ENCODE data around the gene PLCH1. TPM values are rescaled to one million over a fixed set of nuclear protein-coding genes. Genes with fewer than 3 reads are reported as not detected.

PLCH1 gene
- total and polyA plus RNA-seq, 2 donors (not counting 1 experiment from before 2014, with no cell fraction given), result 0.27 TPM; not detected in 1

DNA sequence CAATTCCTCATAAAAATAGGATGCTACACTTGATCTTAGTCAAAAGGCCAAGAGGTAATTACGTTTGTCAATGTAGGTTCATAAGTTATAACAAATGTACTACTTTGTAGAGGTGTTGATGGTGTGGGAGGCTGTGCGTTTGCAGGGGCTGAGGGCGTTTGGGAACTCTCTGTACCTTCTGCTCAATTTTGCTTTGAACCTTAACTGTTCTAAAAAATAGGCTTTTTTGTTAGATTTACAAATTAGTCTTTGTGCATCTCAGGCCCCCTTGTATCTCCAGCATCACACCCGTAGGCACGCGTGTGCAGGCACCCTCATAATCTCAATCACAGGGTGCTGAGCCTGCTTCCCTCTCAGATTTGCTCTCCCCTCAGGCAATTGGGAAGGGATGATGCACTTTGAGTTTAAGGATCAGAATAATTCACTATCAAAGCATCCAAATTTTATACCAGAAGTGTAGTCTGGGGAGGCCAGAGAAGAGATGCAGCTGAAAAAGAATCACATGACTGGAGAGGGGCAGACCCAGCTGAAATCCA, 415.3 kb downstream of the PLCH1 start:
- ATAC-seq (ENCODE audit: low read depth) (no peak), DNase-seq (no peak)
- Histone ChIP-seq H3K9me3 (ENCODE audit: control extremely low read depth in 1 of 3, control insufficient read depth in 2 of 3, insufficient read depth in 1 of 3, low read length in 2 of 3) (no peaks in the 10 kb centered on the region), H2AFZ (ENCODE audit: insufficient read depth, low read depth, low read length, poor library complexity, severe bottlenecking) (no peak overlapping the region), H3K36me3 (replicated peaks in 1 of 2; ENCODE audit: control extremely low read depth in 1 of 2, control insufficient read depth in 1 of 2, extremely low read depth in 1 of 2, insufficient read depth in 2 of 2, low read length in 1 of 2) (no peaks in the 10 kb centered on the region), H3K27me3 (replicated peaks in 1 of 4; ENCODE audit: control extremely low read depth in 1 of 4, control insufficient read depth in 3 of 4, insufficient read depth in 4 of 4, low read length in 3 of 4) (no peaks in the 10 kb centered on the region), H3K4me3 (ENCODE audit: control extremely low read depth in 1 of 5, extremely low read depth in 1 of 5, insufficient read depth in 1 of 5, low read depth in 2 of 5, low read length in 4 of 5) (no peak overlapping the region), H4K20me1 (ENCODE audit: control insufficient read depth, insufficient read depth, low read length, poor library complexity, severe bottlenecking) (no peaks in the 10 kb centered on the region), H3K4me1 (ENCODE audit: control insufficient read depth in 2 of 2, insufficient read depth in 2 of 2, low read length in 2 of 2) (no peaks in the 10 kb centered on the region), H3K4me2 (replicated peaks; ENCODE audit: low read depth, low read length, poor library complexity, severe bottlenecking) (no peak overlapping the region), H3K79me2 (ENCODE audit: control insufficient read depth, insufficient read depth, low read length) (no peaks in the 10 kb centered on the region), H3K9ac (ENCODE audit: low read length) (no peak overlapping the region), H3K27ac (ENCODE audit: low read length in 2 of 2) (no peak overlapping the region)
- no peaks in the 10 kb centered on the region for H3K27me3 Mint-ChIP-seq
- POLR2A ChIA-PET, result no interaction called here
- no peaks in the 10 kb centered on the region for H3K9me3 Mint-ChIP-seq (ENCODE audit: insufficient read depth)
- CTCF ChIA-PET, result no interaction called here
- H3K27ac Mint-ChIP-seq, result no peak overlapping the region
- TF ChIP-seq EZH2 (IDR thresholded peaks at IDR 0.05; ENCODE audit: borderline replicate concordance, insufficient read depth, low read depth, low read length, poor library complexity, severe bottlenecking), result no peak
- TF ChIP-seq, protein P1, sequence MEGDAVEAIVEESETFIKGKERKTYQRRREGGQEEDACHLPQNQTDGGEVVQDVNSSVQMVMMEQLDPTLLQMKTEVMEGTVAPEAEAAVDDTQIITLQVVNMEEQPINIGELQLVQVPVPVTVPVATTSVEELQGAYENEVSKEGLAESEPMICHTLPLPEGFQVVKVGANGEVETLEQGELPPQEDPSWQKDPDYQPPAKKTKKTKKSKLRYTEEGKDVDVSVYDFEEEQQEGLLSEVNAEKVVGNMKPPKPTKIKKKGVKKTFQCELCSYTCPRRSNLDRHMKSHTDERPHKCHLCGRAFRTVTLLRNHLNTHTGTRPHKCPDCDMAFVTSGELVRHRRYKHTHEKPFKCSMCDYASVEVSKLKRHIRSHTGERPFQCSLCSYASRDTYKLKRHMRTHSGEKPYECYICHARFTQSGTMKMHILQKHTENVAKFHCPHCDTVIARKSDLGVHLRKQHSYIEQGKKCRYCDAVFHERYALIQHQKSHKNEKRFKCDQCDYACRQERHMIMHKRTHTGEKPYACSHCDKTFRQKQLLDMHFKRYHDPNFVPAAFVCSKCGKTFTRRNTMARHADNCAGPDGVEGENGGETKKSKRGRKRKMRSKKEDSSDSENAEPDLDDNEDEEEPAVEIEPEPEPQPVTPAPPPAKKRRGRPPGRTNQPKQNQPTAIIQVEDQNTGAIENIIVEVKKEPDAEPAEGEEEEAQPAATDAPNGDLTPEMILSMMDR (IDR thresholded peaks at IDR 0.05), result no peak
- WGBS (ENCODE audit: insufficient coverage), result no CpG with 5 or more reads among the region's 6 CpGs
- H3K4me3 Mint-ChIP-seq, result no peak overlapping the region
- H3K4me1 Mint-ChIP-seq, result no peaks in the 10 kb centered on the region
- intact Hi-C loops (cut with micrococcal nuclease), result no loop called here

DNA sequence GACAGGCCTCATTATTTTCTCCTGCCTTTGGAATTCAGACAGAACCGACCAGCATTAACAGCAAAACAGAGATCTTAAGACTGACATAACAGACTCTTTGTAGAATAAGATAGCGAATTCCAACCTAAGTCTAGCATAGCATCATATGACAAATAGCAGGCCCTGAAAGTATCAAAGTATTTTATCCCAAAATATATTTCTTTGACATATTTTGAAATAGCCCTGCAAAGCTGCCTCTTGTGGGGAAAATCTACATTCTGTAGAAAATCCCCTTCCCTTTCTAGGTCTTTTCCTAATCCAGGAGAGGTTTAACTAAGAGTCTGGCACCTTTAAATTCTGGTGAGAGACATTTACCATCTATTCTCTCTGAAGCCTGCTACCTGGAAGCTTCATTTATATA, 417.0 kb downstream of the PLCH1 start:
- Histone ChIP-seq H3K36me3 (replicated peaks in 1 of 2; ENCODE audit: control extremely low read depth in 1 of 2, control insufficient read depth in 1 of 2, extremely low read depth in 1 of 2, insufficient read depth in 2 of 2, low read length in 1 of 2) (no peaks in the 10 kb centered on the region), H3K27me3 (replicated peaks in 1 of 4; ENCODE audit: control extremely low read depth in 1 of 4, control insufficient read depth in 3 of 4, insufficient read depth in 4 of 4, low read length in 3 of 4) (no peaks in the 10 kb centered on the region), H3K79me2 (ENCODE audit: control insufficient read depth, insufficient read depth, low read length) (no peaks in the 10 kb centered on the region), H4K20me1 (ENCODE audit: control insufficient read depth, insufficient read depth, low read length, poor library complexity, severe bottlenecking) (no peaks in the 10 kb centered on the region), H3K4me3 (ENCODE audit: control extremely low read depth in 1 of 5, extremely low read depth in 1 of 5, insufficient read depth in 1 of 5, low read depth in 2 of 5, low read length in 4 of 5) (no peak overlapping the region), H3K9ac (ENCODE audit: low read length) (no peak overlapping the region), H3K4me1 (ENCODE audit: control insufficient read depth in 2 of 2, insufficient read depth in 2 of 2, low read length in 2 of 2) (no peaks in the 10 kb centered on the region), H3K27ac (ENCODE audit: low read length in 2 of 2) (no peak overlapping the region), H3K4me2 (replicated peaks; ENCODE audit: low read depth, low read length, poor library complexity, severe bottlenecking) (no peak overlapping the region), H2AFZ (ENCODE audit: insufficient read depth, low read depth, low read length, poor library complexity, severe bottlenecking) (no peak overlapping the region), H3K9me3 (ENCODE audit: control extremely low read depth in 1 of 3, control insufficient read depth in 2 of 3, insufficient read depth in 1 of 3, low read length in 2 of 3) (no peaks in the 10 kb centered on the region)
- no peaks in the 10 kb centered on the region for H3K9me3 Mint-ChIP-seq (ENCODE audit: insufficient read depth)
- no peak for DNase-seq
- whole genome bisulfite sequencing (ENCODE audit: insufficient coverage), result 100% methylated on average over 1 of the region's 2 CpGs
- ATAC-seq (ENCODE audit: low read depth), result no peak
- ChIA-PET POLR2A (no interaction called here), CTCF (no interaction called here)
- H3K27ac Mint-ChIP-seq, result no peak overlapping the region
- no peaks in the 10 kb centered on the region for H3K4me1 Mint-ChIP-seq
- no peaks in the 10 kb centered on the region for H3K27me3 Mint-ChIP-seq
- no peak for TF ChIP-seq EZH2 (IDR thresholded peaks at IDR 0.05; ENCODE audit: borderline replicate concordance, insufficient read depth, low read depth, low read length, poor library complexity, severe bottlenecking)
- TF ChIP-seq, protein P1 (IDR thresholded peaks at IDR 0.05), result no peak
- intact Hi-C loops (cut with micrococcal nuclease), result no loop called here
- H3K4me3 Mint-ChIP-seq, result no peak overlapping the region

Measured in B cell (primary cell).